NK-92 (cell line): ENCODE results near the gene ARF5.

Experiments used
- DNase-seq: peaks from one replicate; lab custom pipeline; 2025; ENCODE audit not compliant: unreplicated experiment; lab: John Stamatoyannopoulos, UW

Gene ARF5

DNA sequence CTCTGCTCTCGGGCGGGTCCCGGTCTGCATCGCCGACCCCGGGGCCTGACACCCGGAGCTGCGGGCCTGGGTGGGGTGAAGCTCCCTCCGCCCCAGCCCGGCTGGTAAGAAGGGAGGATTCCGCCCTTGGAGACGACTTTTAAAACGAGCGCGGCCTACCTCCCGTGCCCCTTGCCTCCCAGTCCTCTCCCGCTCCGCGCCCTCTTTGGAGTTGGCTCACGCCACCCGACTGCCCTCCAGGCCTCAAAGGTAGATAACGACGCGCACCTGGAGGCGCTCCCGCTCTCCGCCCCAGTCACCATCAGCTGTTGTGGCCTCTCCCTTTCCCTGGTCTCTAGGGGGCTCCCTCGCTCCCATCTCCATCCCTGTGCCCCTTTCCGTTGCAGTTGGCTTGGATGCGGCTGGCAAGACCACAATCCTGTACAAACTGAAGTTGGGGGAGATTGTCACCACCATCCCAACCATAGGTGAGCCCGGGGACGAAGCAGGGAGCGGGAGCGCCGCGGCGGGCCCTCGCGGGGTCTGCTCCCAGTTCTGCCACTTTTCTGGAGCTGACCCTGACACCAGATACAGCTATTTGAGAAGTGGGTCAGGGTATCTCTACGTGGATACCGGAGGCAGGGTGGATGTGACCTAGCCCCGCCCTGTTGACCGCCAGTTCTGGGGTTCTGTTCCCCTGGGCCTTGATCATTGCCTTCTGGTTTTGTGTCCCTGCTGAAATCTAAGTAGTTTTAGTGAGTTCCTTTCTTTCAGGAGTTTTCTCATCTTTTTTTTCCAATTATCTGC is 679 bp downstream of the ARF5 start:
- DNase-seq = no peak

DNA sequence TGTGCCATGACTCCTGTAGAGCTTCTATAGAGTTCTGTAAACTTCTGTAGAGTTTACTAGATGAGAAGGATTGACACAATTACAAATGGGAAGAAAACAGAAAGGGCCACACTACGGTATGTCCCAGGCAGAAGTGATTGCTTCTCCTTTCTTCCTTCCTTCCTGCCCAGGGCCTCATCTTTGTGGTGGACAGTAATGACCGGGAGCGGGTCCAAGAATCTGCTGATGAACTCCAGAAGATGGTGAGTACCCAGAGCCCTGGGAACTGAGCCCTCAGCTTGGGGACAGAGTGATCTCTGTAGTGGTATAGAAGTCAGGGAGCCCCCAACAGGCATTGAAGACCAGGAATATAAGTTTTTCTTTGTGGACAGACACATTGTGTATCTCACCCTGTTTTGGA is 1.7 kb downstream of the ARF5 start:
- no peak for DNase-seq

DNA sequence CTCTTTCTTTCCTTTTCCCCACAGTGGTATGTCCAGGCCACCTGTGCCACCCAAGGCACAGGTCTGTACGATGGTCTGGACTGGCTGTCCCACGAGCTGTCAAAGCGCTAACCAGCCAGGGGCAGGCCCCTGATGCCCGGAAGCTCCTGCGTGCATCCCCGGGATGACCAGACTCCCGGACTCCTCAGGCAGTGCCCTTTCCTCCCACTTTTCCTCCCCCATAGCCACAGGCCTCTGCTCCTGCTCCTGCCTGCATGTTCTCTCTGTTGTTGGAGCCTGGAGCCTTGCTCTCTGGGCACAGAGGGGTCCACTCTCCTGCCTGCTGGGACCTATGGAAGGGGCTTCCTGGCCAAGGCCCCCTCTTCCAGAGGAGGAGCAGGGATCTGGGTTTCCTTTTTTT is 3.0 kb downstream of the ARF5 start:
- no peak for DNase-seq

DNA sequence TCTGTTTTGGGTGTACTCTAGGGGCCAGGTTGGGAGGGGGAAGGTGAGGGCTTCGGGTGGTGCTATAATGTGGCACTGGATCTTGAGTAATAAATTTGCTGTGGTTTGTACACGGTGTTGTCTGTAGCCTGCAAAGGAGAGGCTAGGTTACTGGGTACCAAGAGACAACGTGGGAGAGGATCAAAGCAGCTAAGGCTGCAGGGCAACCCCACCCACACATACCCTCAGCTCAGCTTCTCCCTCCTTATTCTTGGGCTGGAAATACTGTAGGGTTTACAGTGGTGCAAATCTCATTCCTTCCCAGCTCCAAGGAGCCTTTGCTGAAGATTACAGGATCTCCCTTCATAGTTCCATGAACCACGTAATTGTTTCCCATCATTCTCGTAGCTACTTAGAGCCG is 3.4 kb downstream of the ARF5 start:
- no peak for DNase-seq

DNA sequence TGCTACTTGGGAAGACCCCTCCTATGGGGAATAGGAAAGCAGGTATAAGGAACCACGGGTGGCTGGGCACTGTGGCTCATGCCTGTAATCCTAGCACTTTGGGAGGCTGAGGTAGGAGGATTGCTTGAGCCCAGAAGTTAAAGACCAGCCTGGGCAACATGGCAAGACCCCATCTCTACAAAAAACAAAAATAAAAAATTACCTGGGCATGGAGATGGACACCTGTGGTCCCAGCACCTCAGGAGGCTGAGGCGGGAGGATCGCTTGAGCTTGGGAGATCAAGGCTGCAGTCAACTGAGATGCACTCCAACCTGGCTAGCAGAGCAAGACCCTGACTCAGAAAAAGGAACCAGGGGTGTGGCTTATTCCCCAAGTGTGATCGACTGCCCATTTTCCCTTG is 4.3 kb downstream of the ARF5 start:
- DNase-seq = no peak

DNA sequence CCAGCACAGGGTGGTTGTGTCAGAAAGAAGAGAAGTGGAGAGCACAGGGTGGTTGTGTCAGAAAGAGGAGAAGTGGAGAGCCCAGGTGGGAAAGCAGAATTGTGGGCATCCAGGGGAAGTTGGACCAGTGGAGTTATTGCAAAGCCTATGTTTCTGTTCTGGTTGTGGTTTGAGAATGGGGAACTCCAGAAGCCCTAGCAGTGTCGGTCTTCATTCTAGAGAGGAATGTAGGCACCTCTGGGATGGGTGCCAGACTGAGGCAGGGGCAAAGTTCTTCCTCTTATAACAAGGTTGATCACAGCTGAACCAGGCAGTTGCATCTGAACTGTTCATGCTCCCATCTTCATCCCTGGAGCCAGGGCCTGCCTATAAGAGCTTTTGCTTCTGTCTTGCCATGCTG is 6.3 kb downstream of the ARF5 start:
- no peak for DNase-seq

DNA sequence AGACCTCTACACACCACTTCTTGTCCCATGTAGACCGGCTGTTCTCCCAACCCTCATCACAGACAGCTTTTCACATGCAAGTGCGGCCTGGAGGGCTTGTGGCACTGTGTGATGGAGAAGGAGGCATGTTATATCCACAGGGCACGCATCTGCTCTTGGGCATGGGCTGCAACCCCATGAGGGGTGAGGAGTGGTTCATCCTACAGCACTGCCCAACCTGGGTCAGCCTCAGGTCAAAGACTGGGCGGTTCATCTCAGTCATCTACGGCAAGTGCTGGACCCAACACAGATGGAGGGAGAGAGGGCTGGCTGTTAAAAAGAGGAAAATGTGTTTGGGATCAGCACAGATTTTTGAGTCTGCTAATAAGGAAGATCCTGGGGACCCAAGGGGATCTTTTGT is 7.5 kb downstream of the ARF5 start:
- DNase-seq = no peak

DNA sequence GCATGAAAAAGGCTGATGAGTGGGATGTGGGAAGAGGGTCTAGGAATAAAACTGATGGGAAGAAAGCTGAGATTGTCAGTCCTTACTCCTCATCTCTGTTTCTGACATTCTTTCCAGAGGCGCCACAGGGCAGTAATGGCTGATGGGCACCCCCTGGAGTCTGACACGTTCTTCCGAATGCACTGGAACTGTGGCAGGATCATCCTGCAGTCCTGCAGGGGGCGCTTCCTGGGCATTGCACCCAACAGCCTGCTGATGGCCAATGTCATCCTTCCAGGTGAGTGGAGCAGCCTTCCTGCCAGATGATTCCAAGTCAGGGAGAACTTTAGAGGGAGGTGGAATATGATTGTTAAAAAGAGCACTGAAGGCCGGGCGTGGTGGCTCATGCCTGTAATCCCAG is 10.1 kb downstream of the ARF5 start:
- no peak for DNase-seq

DNA sequence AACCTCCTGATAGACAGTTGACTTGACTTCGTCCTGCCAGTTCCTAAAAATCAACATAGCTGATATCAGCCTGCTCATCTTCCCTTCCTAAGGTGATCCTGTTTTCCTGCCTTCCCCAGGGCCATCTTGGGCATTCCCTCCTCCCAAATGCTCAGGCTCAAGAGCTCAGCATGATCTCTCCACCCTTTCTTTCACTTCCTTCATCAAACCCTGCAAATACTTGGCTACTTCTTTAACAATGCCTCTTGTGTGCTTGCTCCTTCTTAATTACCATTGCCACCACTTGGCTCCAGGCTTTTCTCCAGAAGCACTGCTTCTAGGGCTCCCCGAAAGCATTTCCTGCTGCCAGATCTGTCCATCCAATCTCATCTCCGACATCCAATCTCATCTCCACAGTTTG is 12.7 kb downstream of the ARF5 start:
- no peak for DNase-seq

DNA sequence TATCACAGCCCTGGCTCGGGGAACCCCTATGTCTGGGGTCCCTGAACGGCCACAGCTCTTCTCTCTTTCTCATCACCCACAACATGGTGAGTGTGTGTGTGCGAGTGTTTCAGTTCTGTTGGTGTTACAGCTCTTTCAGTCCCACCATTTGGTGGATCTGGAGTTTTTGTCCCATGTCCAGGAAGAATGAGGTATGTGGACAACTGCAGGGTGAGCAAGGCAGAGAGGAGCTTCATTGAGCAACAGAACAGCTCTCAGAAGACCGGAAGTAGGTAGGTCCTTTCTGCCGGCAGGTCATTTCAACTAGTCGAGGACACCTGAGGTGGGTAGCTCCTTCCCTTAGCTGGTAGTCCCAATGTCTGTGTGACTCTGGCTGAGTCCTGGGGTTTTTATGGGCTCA is 20.2 kb downstream of the ARF5 start:
- no peak for DNase-seq

DNA sequence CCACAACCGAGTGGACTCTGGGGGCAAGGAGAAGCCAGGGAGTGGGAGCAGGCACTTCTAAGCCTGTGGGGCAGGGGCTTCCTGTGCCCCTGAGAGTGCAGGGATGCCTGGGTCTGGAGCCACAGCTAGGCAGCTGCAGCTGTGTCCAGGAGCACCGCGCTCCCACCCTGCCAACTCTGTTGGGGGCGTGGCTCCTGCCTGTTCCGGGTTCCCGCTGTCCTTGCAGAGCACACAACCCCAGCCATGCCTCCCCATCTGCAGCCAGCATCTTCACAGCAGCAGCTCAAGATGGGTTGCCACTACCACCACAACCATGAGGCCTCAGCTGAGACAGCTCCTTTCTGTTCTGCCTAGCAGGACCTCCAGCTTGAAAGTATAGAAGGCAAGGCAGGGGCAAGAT is 21.1 kb downstream of the ARF5 start:
- no peak for DNase-seq

DNA sequence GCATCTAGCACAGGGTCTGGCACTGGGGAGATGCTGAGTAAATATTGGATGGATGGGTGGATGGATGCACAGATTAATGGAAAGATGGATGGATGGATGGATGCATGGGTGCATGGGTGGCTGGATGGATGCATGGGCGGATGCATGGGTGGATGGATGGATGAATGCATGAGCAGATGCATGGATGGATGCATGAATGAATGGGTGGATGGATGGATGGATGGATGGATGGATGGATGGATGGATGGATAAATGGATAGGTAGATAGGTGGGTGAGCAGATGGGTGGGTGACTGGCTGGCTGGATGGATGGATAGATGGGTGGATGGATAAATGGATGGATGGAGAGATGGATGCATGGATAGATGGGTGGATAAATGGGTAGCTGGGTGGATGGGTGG is 24.1 kb downstream of the ARF5 start:
- DNase-seq = no peak

DNA sequence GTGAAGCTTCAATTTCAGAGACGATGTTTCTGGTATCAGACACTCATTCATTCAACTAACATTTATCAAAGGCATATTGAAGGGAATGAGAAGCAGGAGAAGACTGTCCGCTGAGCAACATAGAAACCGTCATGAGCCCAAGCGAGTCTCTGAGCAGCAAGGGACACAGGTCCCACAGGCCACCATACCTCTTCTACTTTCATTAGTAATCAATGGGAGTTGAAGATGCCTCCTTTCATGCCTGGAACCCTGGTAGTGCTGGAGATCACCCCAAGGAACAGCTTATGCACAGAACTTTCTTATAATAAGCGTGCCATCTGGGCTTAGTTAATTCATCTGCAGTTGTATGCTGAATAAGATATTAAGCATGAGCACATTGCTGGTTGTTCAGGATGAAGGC is 28.5 kb downstream of the ARF5 start:
- no peak for DNase-seq

DNA sequence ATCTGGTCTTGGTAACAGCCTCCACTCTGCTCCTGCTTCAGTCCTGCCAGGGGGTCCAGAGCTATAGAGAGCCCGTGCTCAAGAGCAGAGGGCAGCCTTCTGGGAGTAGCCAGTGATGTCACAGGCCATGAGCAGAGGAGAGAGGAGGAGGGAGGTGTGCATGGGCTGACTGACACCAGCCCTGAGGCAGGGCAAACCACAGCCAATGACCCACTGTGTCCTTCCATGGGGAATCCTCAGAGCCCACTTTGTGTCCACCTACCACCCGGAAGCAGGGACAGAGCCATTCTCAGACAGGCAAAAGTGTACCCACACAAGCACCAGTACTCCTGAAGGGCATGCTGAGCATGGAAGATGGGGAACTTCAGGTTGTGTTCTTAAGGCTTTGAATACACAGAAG is 29.8 kb downstream of the ARF5 start, which contains the start of gene PAX4:
Gene PAX4, minus strand, starts transcription at position 101 of the 400 bp plus-strand sequence. CDS start 2,214 bp downstream, outside the sequence.
- DNase-seq = no peak

DNA sequence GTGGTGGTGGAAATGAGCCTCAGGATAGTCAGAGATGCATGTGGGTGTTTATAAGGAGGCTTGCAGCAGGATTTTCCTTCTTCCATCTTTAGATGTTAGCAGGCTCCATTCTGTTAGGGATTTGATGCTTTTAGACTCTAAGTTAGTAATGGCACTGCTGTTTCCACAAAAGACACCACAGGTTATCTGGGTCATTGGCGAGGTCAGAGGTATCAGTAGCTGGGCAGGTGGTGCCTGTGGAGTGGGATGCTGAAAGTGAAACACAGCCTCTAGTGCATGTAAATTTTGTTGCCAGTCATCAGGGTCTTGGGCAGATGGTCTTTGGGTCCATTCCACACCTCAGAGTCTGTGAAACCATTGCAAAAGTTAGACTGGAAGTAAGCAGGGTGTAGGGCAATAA is 30.6 kb downstream of the ARF5 start:
- no peak for DNase-seq

DNA sequence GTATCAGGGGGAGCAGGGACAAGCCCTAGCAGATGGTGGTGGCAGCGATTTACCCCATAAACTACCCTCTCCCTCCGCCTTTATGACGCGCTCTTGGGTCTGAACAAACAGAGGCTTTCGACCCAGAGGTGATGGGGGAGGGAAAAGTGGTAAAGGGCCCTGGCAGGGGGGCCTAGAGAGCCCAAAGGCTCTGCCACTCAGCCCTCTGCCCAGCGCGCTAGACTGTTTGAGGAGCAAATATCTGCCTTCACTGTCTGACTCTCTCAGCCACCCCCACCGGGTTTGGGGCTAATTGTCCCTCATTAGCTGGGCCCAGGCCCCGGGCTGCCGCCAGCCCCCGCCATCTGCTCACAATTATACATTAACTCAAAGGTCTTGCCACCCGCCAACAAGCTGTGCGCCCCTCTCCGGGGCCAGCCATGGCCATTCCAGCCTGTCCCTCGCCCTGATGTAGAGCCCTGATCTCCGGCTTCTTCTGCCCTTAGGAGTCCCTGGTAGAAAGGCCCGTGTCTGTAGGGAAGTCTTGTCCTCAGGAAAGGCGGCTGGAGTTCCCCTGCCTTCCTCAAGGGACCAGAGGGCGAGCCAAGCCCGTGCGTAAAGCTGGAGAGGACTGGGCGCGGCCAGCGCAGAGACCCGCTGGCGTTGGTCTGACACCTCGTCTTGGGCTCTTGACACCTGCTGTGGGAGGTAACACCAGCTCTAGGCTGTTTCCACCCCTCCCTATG is 31.6 kb downstream of the ARF5 start:
- DNase-seq = no peak

DNA sequence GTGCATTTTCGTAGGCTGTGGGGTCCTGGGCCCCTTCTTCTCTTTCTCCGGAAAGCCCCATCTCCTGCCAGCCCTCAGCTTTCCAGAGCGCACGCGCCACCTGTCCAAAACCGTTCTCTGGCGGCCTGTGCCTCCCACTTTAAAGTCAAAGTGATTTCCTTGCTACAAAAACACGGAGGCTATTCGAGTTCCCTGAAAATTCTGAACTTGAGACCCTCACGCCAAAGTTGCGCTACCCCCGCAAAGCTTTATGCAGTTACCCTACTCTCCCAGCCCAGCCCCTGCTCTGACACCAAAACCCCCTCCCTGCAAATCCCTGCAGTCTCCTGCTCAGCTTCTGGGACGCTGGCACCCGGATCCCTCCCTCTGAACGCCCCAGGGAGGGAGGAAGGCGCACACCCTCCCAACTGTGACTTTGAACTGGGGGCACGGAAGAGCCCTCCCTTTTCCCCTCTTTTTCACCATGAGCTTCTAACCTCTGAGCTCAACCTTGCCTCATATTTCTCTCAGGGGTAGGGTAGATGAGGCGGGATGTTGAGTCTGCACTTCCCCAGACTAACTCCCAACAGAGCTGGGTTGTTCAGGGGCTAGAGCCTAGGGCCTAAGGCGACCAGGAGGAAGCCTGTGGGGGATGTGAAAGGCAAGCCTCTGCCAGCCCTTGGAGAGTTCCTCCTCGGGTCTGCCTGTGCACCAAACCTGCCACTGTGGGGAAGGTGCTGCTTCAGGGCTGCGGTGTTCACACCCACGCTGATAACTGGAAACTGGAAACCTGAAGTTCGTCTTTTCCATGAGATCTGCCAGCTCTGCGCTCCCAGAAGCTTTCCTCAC is 32.4 kb downstream of the ARF5 start:
- DNase-seq = no peak

DNA sequence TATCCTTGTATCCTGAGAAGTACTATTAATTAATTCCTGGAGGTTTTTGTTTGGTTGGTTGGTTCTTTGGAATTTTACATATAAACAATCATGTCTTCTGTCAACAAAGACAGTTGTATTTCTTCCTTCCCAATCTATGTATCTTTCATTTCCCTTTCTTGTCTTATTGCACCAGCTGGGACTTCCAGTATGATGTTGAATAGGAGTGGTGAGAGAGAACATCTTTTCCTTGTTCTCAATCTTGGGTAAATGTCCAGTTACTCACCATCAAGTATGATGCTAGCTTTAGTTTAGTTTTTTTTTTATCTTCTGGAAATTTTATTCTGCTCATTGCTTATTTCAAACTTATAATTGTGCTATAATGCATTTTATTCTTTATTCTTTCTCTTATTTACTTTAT is 37.1 kb downstream of the ARF5 start:
- no peak for DNase-seq

DNA sequence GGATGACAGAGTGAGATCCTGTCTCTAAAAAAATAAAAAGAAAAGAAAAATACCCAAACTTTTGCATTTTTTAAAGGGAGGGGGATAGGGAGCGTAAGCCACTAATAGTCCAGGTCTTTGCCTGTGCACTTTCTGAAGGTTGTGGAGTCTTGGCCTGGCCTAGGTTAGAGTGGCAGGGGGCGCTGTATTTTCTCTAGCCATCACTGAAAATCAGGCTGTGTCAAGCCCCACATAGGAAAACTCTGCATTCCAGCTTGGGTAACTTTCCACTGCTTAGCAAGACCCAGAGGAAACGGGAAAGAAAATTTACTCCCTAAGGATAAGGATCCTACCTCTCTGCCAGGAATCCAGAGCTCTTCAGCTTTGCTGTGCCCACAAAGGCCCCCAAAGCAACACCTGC is 40.2 kb downstream of the ARF5 start:
- DNase-seq = no peak

DNA sequence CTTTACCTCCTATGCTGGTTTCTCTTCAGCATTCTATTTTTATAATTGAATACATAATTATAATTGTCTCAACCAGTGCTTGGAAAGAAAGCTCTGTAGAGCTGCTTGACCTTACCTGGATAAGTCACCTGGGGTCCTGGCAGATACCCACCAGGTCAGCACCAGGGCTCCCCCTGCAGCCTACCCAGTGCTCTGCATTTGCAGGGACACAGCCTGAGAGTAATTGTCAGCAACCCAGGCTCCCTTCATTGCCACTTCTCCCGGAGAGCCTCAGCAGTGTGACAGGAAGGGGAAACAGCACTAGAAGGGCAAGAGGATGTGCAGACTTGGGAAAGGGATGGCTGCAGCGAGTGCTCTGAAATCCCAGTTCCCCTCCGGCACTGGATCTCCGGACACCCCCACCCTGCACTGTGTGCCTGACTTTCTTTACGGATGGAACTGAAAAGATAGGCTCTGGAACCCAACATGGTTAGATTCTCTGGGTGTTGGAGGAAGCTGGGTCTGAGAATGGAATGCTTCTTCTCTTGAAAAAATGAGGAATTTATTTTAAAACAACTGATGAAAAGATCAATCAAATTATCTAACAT is 41.1 kb downstream of the ARF5 start:
- DNase-seq = no peak

DNA sequence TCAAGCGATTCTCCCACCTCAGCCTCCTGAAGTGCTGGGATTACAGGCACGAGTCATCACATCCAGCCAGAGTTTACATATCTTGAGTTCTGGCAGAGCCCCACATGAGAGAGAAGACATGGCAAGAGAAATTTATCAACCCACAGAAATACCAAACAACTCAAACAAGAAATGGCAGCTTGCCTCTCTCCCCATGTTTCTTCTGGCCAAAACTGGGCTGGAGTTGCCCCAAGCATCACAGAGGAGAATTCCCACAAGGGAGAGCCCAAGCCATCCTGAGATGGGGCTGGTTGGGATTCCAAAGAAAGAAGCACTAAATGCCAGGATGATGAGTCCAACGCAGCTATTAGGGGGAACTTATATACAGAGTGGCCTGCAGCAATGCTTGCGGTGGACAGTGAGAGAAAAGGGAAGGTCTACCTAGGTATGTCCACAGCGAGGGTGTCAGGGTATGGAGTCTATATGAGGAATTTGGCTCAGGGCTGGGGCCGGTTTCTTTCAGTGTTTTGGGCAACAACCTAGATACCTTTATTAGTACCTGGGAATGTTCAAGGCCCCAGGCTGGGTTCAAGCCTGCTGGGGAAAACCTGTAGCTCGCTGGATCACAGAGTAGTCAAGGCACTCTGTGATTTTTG is 44.2 kb downstream of the ARF5 start:
- DNase-seq = no peak
